ENCODE data around the gene USH1C.

The USH1C gene

DNA sequence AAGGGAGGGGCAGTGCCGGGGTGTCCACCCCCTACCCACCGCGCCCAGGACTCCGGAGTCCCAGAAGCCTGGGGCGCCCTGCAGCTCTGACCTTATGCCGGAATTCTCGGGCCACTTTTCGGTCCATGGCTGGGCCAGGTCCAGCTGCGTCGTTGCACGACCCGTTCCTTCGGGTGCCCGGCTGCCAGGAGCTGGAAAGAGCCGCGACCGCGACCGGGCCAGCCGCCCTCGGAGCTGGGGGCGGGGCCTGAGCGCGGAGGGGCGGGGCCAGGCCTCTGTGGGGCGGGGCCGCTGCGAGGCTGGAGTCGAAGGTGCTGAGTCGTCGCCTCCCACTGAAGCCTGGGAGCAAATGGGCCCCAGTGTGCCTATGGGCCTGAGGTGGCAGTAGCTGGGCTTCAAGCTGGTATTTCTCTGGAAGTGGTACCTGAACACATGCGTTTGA lies at the start of gene USH1C:
Gene USH1C, minus strand, starts transcription at position 236 of the 442 bp plus-strand sequence. Its CDS starts 109 bp downstream, at position 127.
- no peak for DNase-seq

DNA sequence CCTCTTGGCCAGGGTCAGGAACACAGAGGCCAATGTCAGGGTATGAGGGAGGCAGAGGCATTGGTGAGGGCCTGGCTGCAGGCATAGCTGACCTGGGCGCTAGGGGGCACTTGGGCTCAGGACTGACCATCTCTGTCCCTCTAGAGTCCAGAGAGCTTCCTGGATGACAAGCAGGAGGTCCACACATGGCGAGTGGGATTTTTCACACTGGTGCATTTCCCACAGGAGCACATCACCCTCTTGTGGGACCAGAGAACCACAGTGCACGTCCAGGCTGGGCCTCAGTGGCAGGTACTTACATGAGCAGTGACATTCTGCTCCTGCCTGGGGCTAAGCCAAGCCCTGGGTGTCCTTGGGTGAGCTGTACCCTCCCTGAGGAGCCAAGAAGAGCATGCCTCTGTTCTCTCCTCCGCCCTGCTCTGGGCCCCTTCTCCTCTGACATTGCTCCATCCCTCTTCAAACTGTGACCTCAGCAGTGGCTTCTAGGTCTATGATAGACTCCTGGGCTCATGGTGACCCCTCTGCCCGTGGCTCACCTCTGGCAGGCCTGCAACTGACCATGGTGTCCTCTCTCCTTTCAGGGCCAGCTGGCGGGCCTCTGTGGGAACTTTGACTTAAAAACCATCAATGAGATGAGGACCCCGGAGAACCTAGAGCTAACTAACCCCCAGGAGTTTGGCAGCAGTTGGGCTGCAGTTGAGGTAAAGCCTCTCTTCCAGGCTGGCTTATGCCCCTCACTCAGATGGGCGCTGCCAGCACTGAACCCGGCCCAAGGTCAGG lies 49.4 kb upstream of the USH1C start:
- DNase-seq: no peak

DNA sequence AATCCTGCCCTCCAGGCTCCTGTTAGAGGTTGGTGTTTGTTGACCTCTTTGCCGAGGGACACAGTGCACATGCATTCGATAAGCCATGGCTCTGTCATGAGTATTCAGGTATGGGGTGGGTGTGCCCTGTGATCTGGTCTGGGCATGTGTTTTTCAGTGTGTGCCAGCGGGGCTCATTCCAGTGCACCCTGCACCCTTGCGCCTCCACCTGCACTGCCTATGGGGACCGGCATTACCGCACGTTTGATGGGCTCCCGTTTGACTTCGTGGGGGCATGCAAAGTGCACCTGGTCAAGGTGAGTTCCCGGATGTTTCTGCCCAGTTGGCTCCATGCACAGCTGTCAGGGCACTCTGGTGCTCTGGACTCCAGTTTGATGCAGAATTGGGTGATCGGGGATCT lies 47.1 kb upstream of the USH1C start:
- no peak for DNase-seq

GRCh38 chr11:17590463-17590862 lies 46.2 kb upstream of the USH1C start:
- DNase-seq: no peak

GRCh38 chr11:17588721-17589120 lies 44.5 kb upstream of the USH1C start:
- DNase-seq: no peak

GRCh38 chr11:17588166-17588565 lies 44.0 kb upstream of the USH1C start:
- no peak for DNase-seq

- DNase-seq: no peak
Observed at GRCh38 chr11:17585911-17586695, 41.9 kb upstream of the USH1C start.

GRCh38 chr11:17581732-17582053 lies 37.5 kb upstream of the USH1C start:
- DNase-seq: no peak

GRCh38 chr11:17581036-17581731 lies 37.0 kb upstream of the USH1C start:
- no peak for DNase-seq

- no peak for DNase-seq
Observed at GRCh38 chr11:17580271-17580670, 36.1 kb upstream of the USH1C start.

GRCh38 chr11:17579451-17579850 lies 35.2 kb upstream of the USH1C start:
- DNase-seq: no peak

DNA sequence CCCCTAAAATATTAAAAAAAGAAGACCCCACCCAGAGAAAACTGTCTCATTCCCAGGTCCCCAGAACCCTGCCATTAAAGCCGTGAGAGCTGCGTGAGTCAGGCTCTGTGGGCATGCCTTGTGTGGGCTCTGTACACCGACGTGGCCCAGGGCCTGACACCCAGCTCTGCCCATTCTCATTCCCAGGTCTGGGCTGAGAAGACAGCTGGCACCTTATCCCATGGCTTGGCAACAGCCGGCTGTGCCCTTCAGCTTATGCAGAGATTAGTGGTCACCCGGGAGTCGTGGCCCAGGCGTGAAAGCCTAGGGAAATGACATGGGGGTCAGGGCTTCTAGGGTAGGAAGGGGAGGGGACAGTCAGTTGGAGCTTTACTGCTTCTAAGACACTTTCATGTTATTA lies 34.7 kb upstream of the USH1C start:
- DNase-seq: no peak

GRCh38 chr11:17578296-17578695 lies 34.1 kb upstream of the USH1C start:
- DNase-seq: no peak

GRCh38 chr11:17575431-17576425 lies 31.5 kb upstream of the USH1C start:
- DNase-seq: no peak

DNA sequence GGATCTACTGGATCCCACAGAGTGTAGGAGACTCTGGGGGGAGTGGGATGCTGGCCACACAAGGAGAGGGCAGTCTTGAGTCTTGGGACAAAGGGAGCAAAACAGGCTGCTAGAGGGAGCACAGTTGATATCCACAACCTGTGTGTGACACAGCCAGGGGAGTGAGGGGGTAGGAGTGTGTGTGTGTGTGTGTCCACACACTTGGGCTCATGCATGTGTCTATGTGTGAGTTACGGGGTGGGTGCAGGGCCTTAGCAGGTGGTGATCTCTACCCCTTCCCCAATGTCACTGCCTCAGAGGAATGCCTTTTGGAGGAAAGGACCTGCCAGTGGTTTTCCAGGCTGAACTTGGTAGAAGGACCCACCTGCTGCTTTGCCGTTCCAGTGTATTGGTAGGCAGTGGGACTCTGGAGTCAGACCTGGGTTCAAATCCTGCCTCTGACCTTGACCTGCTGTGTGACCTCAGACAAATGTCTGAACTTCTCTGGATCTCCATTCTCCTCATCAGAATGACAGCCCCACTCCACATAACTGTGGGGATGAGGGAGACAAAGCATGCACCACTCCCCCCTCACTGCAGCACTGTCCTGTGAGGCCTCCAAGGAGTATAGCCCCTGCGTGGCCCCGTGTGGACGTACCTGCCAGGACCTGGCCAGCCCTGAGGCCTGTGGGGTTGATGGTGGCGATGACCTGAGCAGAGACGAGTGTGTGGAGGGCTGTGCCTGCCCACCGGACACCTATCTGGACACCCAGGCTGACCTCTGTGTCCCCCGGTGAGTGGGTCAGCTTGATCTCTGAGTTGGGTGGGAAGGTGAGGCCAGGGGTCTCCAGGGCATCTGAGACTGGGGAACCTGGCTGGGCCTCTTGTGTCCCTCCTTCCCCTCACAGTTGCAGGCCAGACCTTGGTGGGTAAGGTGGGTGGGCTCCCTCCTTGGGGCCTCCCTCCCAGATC lies 30.2 kb upstream of the USH1C start:
- no peak for DNase-seq

GRCh38 chr11:17573526-17573925 lies 29.3 kb upstream of the USH1C start:
- DNase-seq: no peak

GRCh38 chr11:17572791-17573460 lies 28.7 kb upstream of the USH1C start:
- no peak for DNase-seq

DNA sequence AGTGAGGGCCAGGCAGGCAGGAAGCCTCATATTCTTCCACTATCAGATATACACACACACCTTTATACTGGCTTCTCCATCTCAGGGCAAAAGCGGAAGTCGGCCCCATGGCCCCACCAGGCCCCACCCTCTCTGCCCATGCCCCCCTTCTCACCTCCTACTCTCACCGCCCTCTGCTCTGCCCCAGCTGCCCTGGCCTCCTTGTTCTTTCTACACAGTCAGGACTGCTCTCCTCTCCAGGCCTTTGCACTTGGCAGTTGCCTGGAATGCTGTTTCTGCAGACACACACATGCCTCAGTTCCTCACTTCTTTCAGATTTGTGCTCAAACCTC lies 28.1 kb upstream of the USH1C start:
- DNase-seq: no peak

DNA sequence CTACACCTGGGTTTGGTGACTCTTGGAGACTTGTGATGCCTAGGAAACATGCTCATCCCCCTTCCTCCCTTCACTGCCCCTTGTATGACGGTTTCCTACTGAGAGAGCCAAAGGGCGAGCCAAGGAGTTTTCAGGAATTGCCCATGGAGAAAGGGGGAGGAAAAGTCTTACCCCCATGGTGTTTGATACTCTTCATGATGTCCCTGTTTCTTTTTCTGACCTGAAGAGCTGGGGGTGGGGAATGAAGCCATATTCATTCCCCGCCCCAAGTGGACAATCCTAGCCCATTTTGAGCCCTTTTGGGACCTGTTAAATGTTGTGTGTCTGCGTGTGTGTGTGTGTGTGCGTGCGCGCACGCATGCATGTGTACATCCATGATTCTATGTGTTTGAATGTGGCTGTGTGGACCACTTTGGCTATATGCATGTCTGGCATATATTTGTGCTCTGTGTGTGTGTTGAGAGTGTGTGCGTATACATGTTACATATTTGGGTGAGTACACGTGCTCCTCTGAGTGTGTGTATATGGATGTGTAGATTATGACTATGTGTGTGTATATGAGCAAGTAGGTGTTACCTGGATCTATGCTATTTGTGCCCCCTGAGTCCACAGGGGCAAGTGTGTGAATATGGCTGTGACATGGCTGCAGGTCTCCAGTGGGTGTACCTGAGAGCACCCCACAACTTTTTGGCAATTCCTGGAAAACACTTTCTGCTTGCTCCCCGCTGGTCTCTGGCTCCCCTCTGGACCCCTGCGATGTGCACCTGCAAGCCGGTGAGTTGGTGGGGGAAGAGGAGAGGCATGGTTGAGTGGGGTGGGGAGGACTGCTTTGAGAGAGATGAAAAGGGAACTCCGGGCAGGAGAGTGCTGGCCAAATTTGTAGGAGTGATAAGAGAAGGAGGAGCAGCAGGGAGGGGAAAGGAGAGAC lies 27.5 kb upstream of the USH1C start:
- no peak for DNase-seq

DNA sequence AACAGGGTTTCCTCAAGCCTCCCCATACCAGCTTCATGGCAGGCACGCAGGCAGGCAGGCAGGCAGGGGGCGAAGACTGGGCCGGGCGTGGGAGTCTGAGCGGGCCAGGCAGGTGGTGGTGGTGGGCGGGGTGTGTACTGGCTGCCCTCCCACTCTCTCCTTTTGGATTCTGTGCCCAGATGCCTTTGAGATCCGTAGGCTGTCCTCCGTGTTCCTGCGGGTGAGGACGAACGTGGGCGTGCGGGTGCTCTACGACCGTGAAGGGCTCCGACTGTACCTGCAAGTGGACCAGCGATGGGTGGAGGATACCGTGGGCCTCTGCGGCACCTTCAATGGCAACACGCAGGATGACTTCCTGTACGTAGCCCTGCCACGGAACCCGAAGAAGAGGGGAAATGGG lies 25.8 kb upstream of the USH1C start:
- no peak for DNase-seq
